Fibroblast of peridontal ligament (primary cell): Measurements from ENCODE around the gene HOXA6.

ENCODE experiments used
- DNase-seq: peaks from one replicate; pipeline ENCODE4 v3.0.0-alpha.2; 2010; ENCODE audit errors: extremely low read depth

The HOXA6 gene

DNA sequence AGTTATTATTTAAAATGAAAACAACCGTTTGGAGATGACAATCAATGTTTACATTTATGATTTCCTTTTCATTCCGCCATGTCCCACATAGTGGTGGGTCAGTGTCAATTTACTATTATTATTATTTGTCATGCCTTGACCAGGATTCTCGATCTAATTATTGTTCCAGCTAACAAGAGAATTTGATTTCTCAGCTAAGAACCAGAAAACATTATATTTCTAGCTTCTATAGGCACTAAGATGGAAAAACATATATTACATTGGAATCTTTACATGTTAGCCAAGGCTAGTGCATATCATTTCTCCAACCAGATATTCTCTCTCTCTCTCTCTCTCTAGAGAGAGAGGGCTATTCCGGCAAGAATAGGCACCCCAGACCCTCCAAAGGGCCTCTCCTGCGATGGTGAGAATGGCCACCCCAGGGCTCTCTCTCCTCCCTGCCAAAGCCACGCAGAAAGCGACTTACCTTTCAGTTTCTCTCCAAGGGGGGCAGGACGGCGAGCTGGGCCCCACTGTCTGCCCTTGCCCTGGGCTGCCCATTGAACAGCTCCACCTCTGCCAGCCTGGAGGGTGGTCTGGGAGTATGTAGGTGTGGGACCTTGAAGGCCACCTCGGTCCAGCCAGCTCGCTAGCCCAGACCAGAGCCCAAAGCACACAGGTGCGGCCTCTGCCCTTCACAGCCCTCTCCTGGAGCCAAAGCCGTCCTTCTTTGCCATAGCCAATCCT, 2.4 kb upstream of the HOXA6 start:
- DNase-seq, result no peak

- DNase-seq, result no peak
These were observed 1.4 kb upstream of the HOXA6 start for GRCh38 chr7:27148756-27149641.

DNA sequence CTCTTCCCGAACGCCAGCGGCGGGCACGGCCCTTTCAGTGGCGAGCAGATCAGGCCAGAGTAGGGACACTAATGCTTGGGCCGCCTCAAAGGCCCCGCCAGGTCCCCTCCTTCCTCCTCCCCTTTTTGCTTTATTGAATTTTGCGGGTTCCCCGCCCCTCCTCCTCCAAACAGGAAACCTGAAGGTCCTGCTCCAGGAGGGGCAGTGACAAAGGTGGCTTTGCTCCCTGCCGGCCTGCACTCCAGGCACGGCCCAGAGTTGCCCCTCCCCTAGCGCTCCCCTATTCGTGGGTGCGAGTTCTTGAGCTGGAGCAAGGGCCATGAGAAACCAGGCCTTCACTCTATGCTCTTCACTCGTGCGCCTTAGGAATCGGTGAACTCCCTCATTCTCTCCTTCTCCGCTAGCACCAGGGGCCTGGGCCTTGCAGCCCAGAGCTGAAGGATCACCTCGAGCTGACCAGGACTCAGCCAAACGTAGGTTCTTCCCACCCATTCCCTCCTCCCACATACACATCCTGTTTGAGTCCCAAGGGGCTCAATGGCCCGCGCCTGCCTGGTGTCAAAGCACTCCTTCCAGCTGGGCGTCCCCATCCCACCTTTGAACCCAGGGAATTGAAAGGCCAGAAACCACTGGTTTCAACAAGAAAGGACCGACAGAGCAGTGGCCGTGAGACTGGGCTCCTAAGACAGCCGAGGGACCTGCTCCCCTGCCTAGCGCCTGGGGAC, 619 bp upstream of the HOXA6 start:
- DNase-seq, result no peak

GRCh38 chr7:27146491-27147198, 929 bp downstream of the HOXA6 start:
- DNase-seq, result no peak

DNA sequence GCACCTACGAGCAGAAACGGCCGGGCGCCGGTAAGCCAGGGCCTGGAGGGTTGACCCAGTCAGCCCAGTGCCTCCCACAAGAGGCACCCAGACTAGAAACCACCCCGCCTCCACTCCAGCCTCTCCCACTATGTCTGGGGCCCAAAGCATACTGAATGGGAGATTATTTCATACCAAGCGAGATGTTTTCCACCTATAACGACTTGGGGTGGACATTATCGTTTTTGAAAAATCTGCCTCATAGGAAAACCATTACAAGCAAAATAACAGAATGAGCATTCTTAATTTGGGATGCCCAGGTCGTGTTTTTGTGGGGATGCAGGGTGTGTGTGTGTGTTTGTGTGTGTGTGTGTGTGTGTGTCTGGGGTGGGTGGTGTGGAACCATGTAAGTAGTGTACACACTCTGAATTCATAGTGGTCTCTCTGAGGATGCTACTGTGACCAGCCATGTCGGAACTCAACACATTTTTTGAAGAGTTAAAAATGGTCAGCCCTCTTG, 1.6 kb downstream of the HOXA6 start:
- DNase-seq, result no peak

DNA sequence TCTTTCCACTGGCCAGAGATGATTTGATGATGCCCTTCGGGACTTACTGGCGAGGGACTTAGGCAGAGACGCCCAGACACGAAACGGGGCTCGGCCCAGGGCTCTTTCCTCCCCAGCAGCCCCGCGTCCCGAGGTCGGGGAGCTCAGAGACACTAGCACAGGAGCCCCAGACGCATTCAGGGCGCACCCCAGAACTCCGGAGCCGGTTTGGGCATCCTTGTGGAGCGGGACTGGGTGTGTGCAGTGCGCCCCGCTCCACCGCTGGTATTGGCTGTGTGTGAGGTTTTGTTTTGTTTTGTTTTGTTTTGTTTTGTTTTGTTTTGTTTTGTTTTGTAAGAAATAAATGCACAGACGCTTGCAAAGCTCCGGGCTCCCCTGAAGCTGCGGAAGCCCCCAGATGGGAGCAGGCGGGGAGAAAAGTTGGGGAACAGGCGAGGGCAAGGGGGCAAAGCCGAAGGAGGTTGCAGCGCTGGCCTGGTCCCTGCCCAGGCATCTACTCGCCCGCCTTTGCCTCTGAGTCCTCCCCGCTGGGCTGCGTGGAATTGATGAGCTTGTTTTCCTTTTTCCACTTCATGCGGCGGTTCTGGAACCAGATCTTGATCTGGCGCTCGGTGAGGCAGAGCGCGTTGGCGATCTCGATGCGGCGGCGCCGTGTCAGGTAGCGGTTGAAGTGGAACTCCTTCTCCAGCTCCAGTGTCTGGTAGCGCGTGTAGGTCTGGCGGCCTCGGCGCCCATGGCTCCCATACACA, 2.2 kb downstream of the HOXA6 start:
- DNase-seq, result no peak

- no peak for DNase-seq
These were observed 2.8 kb downstream of the HOXA6 start for GRCh38 chr7:27144781-27145164.

DNA sequence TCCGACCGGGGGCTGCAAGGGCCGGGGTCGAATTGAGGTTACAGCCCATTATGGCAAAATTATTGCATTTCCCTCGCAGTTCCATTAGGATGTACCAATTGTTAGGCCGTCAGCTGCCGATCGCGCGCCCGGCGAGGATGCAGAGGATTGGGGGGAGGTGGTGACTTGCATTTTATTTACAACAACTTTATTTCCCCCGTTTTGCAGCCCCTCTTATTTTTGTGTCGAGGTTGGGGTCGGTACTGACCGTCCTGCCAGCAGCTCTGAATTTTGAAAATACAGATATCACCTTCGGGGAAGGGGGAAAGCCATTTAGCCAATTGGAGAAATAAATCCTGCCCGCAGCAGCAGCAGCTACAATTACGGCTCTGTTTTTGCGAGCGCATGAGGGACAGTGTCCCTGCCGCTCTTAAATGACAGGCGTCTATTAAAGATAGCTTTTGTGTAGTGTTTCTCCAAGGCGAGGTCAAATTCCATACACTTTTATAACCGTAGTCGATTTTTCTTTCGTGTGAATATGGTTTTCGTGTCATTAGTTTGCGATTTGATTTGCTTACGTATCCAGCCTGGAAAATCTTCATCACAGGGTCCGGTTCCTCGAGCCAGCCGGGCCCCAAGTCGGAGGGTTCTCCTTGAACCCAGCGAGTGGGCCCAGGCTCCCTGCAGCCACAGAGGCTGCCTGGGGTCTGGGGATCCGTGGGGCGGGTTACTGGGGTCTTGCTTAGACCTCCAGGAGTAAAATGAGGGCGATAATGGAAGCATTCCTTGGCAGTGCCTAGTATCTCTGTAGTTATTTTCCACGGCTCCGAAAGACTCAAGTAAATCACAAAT, 3.4 kb downstream of the HOXA6 start:
- no peak for DNase-seq

- no peak for DNase-seq
These were observed 4.3 kb downstream of the HOXA6 start, which contains the start of gene HOXA5 for GRCh38 chr7:27143023-27143949. TSS of gene HOXA5 (minus strand) at chr7:27143681. CDS start at chr7:27143607, 74 bp downstream.

DNA sequence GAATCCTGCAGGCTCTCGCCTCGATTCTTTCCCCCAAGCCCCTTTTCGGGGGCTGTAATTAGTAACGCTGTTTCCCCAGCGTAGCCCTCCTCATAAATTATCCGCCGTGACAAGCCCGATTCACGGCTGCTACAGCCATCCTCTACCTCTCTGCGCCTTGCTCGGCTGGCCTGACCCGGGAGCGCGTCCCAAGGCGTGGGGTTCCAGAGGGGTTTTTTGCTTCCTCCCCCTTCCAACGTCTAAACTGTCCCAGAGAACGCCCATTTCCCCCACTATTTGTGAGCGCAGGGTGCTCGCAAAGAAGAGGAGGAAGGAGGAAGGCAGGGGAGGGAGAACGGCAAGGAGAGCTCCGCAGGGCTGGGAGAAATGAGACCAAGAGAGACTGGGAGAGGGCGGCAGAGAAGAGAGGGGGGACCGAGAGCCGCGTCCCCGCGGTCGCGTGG, 5.0 kb downstream of the HOXA6 start:
- DNase-seq, result no peak

DNA sequence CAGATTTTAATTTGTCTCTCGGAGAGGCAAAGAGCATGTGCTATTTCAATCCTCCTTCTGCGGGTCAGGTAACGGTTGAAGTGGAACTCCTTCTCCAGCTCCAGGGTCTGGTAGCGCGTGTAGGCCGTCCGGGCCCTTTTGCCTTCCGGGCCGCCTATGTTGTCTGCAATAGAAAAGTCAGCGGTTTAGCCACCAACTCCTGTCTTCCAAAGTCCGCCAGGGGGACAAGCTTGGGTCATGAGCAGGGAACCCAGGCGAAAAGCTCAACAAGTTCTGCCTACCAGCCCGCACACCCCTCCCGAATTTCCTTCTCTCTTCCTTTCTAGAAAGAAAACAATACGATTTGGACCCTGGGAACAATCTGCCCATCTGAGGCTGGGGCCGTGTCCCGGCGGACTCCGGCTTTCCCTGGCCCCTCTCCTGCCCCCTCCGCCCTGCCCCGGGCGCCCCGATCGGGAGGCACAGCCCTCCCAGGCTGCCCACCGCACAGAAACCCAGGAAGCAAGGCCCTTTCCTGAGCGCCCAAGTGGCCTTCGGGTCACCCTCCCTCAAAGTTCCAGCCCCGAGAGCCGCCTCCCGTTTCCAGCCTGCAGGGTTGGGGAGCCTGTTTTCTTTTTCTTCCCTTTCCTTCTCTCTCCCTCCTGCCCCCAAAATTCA, 5.5 kb downstream of the HOXA6 start:
- DNase-seq, result no peak

DNA sequence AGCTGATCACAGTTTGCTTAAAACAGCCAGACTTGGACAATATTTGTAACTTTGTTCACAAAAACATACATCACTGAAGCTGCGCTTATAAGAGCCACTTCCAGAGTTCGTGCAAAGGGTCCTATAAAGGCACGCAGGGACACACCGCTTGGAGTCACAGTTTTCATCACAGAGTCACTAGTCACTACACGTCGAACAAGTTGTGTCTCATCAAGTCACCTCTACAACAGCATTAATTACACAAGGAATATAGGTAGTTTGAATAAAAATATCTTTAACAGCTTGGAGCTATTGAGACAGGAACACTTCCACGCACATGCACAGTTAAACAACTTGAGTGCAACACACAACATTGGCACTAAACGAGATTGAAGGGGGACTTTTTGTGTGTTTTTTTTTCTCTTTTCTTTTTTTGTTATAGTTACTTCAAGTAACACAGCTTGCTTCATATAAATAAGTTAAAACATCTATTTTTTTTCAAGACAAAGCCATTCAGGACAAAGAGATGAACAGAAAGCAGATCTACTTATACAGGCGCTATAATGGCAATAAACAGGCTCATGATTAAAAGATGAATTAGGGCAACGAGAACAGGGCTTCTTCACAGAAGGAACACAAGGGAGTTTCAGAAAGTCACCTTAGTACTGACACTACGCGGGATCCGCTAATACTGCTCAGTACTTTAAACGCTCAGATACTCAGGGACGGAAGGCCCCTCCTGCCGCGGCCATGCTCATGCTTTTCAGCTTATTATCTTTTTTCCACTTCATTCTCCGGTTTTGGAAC, 6.2 kb downstream of the HOXA6 start:
- DNase-seq, result no peak

GRCh38 chr7:27140126-27140857, 7.3 kb downstream of the HOXA6 start:
- DNase-seq, result no peak

GRCh38 chr7:27139334-27140125, 8.0 kb downstream of the HOXA6 start:
- DNase-seq, result no peak

DNA sequence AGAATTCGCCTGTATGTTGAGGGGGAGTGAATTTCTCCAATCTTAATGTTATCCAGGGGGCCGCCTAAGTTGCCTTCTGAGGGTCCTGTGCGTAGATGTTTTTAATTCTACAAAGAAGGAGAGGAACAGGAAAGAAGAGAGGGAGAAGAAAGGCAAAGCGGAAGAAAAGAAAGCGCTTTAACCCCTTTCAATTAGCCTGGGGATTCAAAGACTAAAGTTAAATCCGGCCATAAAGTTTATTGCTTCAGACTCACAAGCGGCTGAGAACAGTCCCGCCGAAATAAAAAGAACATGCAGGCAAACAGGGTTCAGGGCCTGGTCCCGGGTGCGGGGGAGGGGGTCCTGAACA, 8.6 kb downstream of the HOXA6 start:
- no peak for DNase-seq

GRCh38 chr7:27138472-27138871, 9.1 kb downstream of the HOXA6 start:
- no peak for DNase-seq
